SK-MEL-5 (cell line): ENCODE results near the gene FLT3LG. TPM values are rescaled to one million over a fixed set of nuclear protein-coding genes. Genes with fewer than 3 reads are reported as not detected.
A peak's percentile ranks its signal among the peaks of the same experiment; 100 is the strongest.

Experiments used
- DNase-seq: peaks from one replicate; pipeline ENCODE4 v3.0.0-alpha.2; 2016; ENCODE audit warnings: low read depth, low spot score
- in situ Hi-C: cut with HindIII; loops from 2 replicates; pipeline ENCODE4 v1.10.0; 2016; ENCODE audit warnings: low sequenced_read_pairs, high pct_unique_total_duplicates, low pct_unique_long_range_greater_than_20kb
- total RNA-seq: library from RNA; depleted of rRNA; stranded (reverse); fragments of >200 nt; shearing (Covaris generic); gene quantifications from 2 replicates; pipeline ENCODE4 v1.2.3, GENCODE V29; 2014

Gene FLT3LG
- total RNA-seq, 1 experiment from 2014 or later = 0.37 TPM

DNA sequence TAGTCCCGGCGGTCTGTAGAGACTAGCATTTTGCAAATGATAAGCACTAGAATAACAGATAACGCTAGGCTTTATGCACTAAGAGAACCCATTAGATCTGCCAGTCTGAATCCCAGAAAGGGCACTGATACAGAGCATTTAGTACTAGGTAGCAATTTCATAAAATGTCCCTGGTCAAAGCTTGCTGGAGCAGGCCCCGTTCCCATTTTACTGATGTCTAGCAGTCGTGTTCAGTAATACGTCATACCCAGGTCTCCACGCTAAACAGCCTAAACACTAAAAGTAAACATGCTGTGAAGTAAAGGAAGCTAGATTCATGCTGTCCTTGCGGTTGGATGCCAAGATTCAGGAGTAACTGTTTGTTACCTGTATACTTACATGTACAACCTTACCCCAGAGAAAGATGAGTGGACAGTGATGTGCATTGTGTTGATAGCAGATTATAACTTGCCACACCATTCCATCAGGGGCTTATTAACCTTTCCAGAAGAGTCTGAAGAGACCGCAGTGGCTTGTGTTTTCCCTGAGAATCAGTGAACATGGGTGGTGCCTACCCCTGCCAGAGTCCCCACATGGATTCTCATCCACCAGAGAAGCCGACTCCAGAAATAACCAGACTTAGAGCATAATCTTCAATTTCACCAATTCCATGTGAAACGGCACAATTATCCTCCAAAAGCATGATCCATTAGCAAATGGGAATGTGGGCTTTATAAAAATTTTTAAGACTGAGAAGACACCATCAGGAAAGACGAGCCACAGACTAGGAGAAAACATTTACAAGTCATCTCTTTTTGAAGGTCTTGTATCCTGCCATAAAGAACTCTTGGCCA lies 18.8 kb downstream of the FLT3LG start:
- in situ Hi-C loops = no loop called here
- peak; percentile 57 for DNase-seq

DNA sequence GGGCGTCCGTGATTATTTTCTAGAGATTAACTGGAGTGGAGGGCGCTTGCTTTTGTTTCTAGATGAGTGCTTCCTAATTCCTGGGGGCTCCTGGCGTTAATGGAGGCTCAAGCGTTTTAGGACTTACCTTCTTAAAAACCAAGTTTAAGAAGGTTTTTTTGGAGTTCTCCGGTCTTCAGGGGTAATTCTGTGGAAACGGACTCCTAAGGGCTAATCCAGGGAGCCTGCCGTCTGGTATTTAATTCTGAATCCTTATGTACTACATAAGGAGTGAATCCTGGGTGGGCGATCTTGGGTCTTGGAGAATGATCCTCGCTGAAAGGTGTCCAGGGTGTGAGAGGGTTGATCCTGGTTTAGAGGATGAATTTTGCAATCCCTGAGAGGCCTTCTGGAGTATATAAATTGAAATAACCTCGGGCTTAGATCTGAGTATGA lies 22.6 kb downstream of the FLT3LG start:
- in situ Hi-C loops = no loop called here
- DNase-seq = no peak

DNA sequence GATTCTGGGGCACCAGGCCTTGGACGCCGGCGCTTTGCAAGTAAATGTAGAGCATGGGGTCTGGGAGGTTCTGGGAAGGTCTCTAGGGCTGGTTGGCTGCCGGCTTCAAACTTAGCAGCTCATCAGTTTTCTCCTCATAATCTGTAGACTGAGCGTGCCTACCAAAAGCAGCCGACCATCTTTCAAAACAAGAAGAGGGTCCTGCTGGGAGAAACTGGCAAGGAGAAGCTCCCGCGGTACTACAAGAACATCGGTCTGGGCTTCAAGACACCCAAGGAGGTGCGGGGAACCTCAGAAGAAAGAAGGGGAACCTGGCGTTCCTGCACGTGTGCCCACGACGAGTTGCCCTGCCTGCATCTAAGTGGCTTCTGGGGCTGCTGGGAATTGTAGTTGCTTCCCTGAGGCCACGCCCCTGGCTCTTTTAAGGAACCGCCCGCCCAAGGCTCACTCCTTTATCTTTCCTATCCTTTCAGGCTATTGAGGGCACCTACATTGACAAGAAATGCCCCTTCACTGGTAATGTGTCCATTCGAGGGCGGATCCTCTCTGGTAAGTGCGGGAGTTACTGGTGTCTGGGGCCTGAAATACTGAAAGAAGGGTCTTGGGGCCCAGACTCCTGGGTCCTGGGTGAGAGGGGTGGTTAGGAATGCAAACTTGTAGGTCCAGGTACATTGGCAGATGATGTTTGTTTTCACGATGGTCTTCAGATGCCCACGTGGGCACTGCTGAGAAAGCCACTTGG lies 23.2 kb downstream of the FLT3LG start:
- peak; percentile 67 for DNase-seq
- in situ Hi-C loops = no loop called here

DNA sequence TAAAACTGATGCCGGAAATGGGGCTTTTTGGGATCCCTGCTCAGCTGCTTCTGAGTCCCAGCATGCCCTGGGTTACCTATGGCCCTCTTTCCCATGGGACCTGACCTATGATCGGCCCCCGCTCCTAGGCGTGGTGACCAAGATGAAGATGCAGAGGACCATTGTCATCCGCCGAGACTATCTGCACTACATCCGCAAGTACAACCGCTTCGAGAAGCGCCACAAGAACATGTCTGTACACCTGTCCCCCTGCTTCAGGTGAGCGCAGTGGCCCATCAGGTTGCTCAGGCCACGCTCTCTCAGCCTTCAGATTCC lies 23.7 kb downstream of the FLT3LG start:
- in situ Hi-C loops = no loop called here

DNA sequence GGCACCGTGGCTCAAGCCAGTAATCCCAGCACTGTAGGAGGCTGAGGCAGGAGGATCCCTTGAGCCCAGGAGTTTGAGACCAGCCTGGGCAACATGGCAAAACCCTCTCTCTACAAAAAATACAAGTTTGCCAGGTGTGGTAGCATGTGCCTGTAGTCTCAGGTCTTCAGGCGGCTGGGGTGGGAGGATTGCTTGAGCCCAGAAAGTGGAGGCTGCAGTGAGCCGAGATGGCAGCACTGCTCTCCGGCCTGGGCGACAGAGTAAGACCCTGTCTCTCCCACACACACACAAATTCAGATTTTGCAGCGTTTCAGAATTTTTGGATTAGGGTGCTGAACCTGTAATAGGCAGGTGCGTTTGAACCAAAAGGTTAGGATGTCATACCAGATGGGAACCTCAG lies 24.5 kb downstream of the FLT3LG start:
- no peak for DNase-seq
- in situ Hi-C loops = no loop called here

More for the DNA sequence above, 23.7 kb downstream of the FLT3LG start:
- DNase-seq = no peak

DNA sequence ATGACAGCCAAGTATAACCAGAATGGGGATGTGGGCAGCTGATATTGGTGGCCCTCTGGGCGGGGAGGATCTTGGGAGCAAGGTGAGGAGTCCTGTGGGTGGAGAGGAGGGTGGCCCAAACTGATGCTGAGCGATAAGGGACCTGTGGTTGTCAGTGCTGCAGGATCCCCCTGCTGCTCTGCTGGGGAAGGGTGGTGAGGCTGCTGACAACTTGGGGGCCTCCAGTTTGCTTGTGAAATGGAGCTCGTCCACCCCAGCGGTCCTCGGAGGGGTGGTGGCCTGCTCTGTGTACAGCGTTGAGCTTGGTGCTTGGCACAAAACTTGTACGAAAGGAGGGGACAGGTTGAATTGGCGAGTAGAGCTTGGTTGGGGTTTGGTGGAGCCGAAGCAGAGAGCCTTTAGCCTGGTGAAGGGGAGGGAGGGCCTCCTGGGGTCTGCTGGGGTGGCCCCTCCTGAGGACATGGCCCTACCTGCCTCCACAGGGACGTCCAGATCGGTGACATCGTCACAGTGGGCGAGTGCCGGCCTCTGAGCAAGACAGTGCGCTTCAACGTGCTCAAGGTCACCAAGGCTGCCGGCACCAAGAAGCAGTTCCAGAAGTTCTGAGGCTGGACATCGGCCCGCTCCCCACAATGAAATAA lies 25.1 kb downstream of the FLT3LG start:
- no peak for DNase-seq
- in situ Hi-C loops = no loop called here

DNA sequence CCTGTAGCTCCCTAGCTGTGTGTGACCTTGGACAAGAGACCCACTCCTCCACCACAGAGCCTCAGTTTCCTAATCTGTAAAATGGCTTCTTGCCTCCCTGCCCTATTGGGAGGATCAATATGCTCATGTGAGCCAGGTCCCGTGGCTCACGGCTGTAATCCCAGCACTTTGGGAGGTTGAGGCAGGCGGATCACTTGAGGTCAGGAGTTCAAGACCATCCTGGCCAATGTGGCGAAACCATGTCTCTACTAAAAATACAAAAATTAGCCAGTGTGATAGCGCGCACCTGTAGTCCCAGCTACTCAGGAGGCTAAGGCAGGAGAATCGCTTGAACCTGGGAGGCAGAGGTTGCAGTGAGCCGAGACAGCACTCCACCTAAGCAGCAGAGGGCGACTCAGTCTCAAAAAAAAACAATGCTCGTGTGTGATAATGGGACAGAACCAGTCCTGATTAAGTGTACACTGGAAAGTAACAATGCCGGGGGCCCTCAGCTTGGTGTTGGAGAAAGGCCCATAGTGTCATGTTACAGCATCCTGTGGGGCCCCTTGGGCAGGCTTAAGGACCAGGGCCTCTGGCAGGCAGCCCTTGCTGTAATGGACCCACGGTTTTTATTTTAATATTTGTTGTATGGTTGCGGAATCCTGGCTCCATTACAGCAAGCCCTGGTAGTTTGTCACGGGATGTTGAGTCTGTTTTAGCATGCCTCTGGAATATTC lies 29.0 kb downstream of the FLT3LG start:
- in situ Hi-C loops = no loop called here
- DNase-seq = peak; percentile 68

DNA sequence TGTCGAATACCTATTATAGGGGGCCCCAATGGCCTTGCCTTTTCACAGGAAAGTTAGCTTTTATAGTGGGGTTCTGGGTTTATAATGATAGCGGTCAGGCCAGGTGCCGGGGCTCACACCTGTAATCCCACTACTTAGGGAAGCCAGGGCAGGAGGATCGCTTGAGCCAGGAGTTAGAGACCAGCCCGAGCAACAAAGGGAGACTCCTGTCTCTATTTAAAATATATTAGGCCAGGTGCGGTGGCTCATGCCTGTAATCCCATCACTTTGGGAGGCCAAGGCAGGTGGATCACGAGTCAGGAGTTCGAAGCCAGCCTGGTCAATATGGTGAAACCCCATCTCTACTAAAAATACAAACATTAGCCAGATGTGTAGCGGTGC lies 29.6 kb downstream of the FLT3LG start:
- in situ Hi-C loops = no loop called here

DNA sequence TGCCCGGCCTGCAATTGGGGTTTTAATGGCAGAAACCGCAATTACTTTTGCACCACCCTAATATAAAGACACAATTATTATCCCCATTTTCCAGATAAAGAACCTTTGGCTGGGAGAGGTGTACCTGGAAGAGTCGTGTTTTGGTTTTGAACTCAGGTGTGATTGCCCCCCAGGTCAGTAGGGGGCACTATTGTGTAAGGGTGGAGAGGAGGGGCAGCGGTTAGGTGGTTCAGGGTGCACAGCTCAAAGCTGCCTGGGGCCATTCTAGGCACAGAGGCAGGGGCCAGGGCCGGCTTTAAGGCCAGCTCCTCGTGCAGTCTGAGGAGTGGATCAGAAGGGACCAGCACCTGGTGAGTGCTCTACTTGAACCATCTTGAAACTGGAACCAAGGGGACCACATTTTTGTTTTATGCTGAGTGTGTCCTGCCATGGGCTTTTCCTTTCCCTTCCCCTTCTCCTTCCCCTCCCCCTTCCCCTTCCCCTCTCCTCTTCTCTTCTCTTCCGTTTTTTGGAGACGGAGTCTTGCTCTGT lies 32.6 kb downstream of the FLT3LG start:
- peak; percentile 73 for DNase-seq
- in situ Hi-C loops = no loop called here

More for the DNA sequence above, 29.6 kb downstream of the FLT3LG start:
- DNase-seq = no peak

DNA sequence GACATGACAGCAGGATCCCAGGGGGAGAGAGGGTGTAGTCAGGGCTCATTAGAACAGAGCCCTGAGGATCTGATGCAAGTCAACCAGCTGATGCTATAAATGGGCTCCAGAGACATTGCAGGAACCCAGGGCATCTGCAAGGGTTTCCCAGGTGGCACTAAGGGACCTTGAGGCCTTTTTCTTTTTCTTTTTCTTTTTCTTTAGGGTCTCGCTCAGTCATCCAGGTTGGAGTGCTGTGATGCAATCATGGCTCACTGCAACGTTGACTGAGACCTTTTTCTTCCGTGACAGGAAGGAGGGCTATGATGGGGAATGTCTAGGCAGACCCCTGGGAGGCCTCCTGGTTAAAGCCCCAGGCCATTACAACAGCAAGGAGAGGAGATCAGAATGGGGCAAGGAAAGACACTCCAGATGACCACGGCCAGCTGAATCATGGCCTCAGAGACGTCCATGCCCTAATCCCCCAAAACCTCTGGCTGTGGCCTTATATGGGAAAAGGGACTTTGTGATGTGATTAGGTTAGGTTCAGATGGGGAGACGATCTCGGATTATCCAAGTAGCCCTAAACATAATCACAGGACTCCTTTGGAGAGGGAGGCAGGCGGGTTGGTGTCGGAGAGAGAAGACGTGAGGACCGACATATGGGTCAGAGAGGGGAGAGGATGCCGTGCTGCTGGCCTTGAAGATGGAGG lies 33.9 kb downstream of the FLT3LG start:
- in situ Hi-C loops = no loop called here
- no peak for DNase-seq

DNA sequence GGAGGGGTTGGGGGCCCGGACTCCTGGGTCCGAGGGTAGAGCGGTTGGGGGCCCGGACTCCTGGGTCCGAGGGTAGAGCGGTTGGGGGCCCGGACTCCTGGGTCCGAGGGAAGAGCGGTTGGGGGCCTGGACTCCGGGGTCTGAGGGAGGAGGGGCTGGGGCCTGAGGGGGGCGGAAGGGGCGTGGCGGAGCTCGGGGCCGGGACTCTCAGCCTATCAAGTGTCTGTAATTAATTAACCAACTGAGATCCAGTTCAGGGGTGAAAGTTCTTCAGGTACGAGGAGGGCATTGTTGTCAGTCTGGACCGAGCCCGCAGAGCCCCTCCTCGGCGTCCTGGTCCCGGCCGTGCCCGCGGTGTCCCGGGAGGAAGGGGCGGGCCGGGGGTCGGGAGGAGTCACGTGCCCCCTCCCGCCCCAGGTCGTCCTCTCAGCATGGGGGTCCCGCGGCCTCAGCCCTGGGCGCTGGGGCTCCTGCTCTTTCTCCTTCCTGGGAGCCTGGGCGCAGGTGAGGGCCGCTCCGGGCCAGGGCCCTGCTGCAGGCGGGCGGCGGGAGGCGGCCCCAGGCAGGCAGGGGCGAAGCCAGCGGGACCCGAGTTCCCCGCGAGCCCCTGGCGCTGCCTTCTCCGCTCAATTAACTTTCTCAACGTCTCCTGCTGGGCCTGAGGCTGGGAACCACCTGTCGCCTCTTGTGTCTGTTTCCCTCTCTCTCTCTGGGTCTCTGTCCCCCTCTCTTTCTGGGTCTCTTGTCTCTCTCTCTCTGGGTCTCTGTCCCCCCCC lies 39.1 kb downstream of the FLT3LG start:
- DNase-seq = no peak
- in situ Hi-C loops = no loop called here

DNA sequence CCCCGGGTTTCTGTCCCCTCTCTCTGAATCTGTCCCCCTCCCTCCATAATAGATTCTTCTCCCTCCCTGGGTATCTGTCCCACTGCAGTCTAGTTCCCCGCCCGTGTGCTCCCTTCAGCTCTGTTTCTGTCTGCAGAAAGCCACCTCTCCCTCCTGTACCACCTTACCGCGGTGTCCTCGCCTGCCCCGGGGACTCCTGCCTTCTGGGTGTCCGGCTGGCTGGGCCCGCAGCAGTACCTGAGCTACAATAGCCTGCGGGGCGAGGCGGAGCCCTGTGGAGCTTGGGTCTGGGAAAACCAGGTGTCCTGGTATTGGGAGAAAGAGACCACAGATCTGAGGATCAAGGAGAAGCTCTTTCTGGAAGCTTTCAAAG lies 39.7 kb downstream of the FLT3LG start:
- in situ Hi-C loops = no loop called here
- no peak for DNase-seq

DNA sequence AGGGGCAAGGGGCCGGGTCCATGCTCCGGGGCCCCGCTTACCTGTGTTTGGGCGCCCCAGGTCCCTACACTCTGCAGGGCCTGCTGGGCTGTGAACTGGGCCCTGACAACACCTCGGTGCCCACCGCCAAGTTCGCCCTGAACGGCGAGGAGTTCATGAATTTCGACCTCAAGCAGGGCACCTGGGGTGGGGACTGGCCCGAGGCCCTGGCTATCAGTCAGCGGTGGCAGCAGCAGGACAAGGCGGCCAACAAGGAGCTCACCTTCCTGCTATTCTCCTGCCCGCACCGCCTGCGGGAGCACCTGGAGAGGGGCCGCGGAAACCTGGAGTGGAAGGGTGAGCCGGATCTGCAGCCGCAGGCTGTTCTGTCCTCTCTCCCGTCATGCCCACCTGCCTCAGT lies 40.1 kb downstream of the FLT3LG start:
- in situ Hi-C loops = no loop called here
- no peak for DNase-seq

DNA sequence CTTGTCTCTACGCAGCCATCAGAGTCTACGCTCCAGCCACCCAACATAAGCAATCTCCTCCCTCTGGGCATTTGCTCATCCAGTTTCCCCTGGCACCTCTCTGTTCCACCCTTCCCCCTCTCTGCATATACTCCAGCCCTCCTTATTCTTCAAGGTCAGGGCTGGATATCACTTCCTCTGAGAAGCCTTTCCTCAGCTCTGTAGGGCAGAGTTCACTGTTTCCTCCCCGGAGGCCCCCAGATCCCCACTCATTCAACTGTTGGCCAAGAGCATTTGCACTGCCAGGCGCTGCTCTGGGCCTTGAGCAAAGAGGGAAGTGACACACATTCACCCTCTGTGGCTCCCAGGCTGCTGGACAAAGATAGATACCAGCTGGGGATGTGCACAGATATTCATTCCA lies 41.8 kb downstream of the FLT3LG start:
- no peak for DNase-seq
- in situ Hi-C loops = no loop called here

DNA sequence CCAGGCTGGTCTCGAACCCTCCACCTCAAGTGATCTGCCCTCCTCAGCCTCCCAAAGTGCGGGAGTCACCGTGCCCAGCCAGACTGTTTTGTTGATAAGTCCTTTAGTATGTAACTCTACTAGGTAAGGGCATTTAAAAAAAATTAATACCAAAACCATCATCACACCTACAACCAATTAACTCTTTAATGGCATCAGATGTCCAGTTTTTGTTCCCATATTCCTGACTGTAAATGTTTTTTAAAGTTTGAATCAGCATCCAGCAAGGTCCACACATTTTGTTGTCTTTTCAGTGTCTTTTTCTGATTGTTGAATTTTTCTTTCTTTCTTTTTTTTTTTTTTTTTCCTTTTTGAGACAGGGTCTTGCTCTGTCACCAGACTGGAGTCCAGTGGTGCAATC lies 44.0 kb downstream of the FLT3LG start:
- in situ Hi-C loops = no loop called here
- DNase-seq = no peak

DNA sequence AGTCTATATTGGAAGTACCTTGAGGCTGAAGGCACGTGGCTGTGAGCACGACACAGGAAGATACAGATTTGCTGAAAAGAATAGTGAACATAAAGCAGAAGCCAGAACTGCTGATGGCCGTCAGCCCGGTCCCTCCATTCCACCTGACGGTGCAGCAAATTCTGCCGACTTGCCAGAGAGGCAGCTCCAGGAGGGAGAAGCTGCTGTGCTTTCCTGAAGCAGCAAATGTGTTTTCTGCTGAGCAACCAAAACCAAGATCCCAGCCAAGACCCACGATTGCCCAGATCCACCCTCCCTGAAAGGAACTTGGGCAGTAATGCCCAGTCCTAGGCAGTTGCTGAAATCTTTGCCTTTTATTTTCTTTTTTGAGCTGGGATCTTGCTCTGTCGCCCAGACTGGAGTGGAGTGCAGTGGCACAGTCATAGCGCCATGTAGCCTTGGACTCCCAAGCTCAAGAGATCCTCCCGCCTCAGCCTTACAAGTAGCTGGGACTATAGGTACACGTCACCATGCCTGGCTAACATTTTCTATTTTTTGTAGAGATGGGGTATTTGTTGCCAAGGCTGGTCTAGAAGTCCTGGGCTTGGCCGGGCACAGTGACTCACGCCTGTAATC lies 46.8 kb downstream of the FLT3LG start:
- no peak for DNase-seq
- in situ Hi-C loops = no loop called here
